Lower leg skin (tissue), 4 donors: Measurements from ENCODE around the gene SPSB1. TPM values are rescaled to one million over a fixed set of nuclear protein-coding genes. Genes with fewer than 3 reads are reported as not detected.

ENCODE experiments used
- DNase-seq, 2 donors: peaks; one replicate each; pipeline ENCODE4 v3.0.0-alpha.2; 2019; ENCODE audit warnings: low spot score in 2 of 2
- H3K4me3 ChIP-seq: fragments of 200-600 bp; sonication (generic); 2 replicates; pipeline ENCODE4 v1.5.1; 2017; ENCODE audit warnings: mild to moderate bottlenecking, low read depth; ENCODE audit not compliant: poor library complexity, severe bottlenecking
- CTCF ChIP-seq, 3 donors: fragments of 450-650 bp; IDR thresholded peaks; one replicate each; pipeline ENCODE4 v1.5.1; 2016; ENCODE audit warnings: antibody characterized with exemption in 3 of 3, mild to moderate bottlenecking in 3 of 3, moderate library complexity in 2 of 3
- POLR2A ChIP-seq, 2 donors: fragments of 450-650 bp; IDR thresholded peaks; one replicate each; pipeline ENCODE4 v1.6.1; 2016 to 2017; ENCODE audit warnings: antibody characterized with exemption in 2 of 2, mild to moderate bottlenecking in 1 of 2, moderate library complexity in 1 of 2
- WGBS, 2 donors: methylation state at CpG; one replicate each; pipeline ENCODE4 v1.1.5; 2018; 5-methylcytosine and 5-hydroxymethylcytosine counted together
- intact Hi-C: fragments of 100-400 bp; cut with DNase I; formaldehyde crosslinking; loops from one replicate; pipeline ENCODE4 v1.15.0; 2023; ENCODE audit warnings: low total_unique reads
- total RNA-seq, 4 donors: library from RNA; depleted of rRNA; stranded (reverse); fragments of >200 nt; gene quantifications; one replicate each; pipeline ENCODE4 v1.1.0, GENCODE V29; 2016

The SPSB1 gene
- total RNA-seq, 4 donors from 2014 or later, result 25.3 to 75.5 (median 45.3) TPM

GRCh38 chr1:9343269-9343668 lies 50.6 kb downstream of the SPSB1 start:
- no peak overlapping the region for H3K4me3 ChIP-seq
- intact Hi-C loops, result no loop called here
- 96 to 97% methylated on average over 6 of the region's 6 CpGs for WGBS, 2 donors
- no peak for TF ChIP-seq CTCF (IDR thresholded peaks at IDR 0.05)
- DNase-seq, result no peak

DNA sequence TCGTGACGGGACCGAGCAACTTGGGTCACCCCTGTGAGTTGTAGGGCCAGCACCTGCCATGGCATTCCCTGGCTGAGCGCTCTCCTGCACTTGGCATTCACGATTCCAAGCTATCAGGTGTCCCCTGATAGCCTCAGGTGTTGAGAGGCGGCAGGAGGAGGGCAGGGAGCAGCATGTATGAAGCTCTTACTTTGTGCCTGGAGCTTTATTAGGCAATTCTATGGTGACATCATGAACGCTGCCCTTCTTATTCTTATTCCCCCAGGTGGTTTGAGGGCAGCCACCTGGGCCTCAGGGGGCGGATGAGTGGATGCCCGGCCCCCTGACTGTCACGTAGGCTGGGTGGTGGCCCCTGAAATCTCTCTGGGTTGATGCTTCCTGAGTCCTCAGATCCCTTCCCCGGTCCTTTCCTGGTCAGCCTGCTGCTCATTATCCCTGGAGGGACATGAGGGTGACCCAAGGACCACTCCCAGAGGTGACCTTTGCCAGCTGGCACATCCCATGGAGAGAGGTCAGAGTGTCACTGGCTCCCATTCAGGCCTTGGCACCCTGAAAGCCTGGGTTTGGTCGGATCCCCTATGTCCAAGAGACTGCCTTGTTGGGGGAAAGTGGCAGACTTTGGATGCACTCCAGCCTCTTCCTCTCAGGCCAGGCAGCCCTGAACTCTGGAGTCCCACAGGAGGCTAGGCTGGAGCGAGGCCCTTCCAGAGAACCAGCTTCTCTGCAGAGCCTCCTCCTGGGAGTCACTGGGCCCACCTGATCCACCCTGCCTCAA lies 51.9 kb downstream of the SPSB1 start:
- intact Hi-C loops, result no loop called here
- 72 to 76% methylated on average over 13 of the region's 13 CpGs for WGBS, 2 donors
- DNase-seq, result no peak
- no peak overlapping the region for H3K4me3 ChIP-seq
- TF ChIP-seq CTCF (IDR thresholded peaks at IDR 0.05) (no peak), POLR2A (IDR thresholded peaks at IDR 0.05) (no peak)

DNA sequence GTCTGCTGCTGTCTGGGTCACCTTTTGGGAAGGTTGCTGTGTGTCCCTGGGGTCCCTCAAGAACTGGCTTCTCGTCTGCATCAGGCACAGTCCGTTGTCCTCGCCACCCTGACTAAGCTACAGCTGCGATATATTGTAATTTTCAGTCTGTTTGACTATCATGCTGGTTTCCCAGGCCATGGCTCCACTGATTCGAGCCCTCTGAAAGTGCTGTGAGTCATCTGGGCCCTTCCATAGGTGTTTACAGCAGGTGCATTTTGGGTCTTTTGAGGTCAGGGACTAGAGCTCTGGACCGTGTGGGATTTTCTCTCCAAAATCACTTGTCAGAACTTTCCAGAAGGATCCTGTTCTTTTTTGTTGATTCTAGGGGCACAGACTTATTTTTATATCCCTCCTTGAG lies 52.8 kb downstream of the SPSB1 start:
- intact Hi-C loops, result no loop called here
- DNase-seq, result no peak
- H3K4me3 ChIP-seq, result no peak overlapping the region
- TF ChIP-seq POLR2A (IDR thresholded peaks at IDR 0.05) (no peak), CTCF (IDR thresholded peaks at IDR 0.05) (no peak)
- 75 to 78% methylated on average over 6 of the region's 6 CpGs for WGBS, 2 donors

DNA sequence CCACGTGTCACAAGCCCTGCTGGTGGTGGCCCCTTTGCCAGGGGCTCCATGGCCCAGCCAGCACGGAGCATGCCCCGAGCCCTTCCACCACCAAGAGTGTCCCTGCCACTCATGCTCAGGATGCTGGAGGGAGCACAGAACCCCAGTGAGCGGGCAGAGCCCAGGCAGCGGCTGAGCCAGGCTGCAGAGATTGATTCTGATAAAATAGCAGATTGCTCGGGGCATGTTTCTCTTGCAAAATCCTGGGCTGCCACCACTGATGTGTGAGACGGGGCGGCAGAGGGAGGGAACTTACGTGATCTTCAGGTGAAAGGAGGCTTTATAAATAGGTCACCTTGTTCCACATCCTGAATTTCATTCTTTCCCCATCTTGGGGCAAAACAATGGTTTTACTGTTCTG lies 53.2 kb downstream of the SPSB1 start:
- DNase-seq, result no peak
- intact Hi-C loops, result no loop called here
- TF ChIP-seq CTCF (IDR thresholded peaks at IDR 0.05), result no peak
- TF ChIP-seq POLR2A (IDR thresholded peaks at IDR 0.05), result no peak
- 35 to 62% methylated on average over 8 to 9 of the region's 9 CpGs for WGBS, 2 donors
- no peak overlapping the region for H3K4me3 ChIP-seq

DNA sequence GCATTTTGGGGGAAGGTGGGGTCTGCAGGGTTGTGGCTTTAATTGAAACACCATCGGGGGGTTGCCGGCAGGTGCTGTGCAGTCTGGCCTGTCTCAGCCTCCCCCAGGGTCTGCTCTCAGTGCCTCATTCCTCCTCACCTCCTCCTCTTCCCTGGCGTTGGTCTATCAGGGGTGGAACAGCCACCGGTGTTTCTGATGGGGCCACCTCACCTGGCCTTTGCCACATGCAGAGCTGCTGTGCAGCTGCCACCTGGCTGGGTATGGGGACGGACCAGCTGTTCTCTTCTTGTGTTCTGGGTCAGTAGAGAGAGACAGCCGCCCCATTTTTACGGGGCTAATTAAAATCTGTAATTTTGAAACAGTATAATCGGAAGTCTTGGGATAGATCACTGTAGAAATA lies 53.9 kb downstream of the SPSB1 start:
- no peak for DNase-seq
- 79 to 80% methylated on average over 8 of the region's 8 CpGs for WGBS, 2 donors
- no peak overlapping the region for H3K4me3 ChIP-seq
- intact Hi-C loops, result no loop called here
- TF ChIP-seq POLR2A (IDR thresholded peaks at IDR 0.05) (no peak), CTCF (IDR thresholded peaks at IDR 0.05) (no peak)
